H1 (cell line): ENCODE data around the gene LIN28B.

Experiments used
- CBX8 ChIP-seq: fragments of 300-800, 300-1000 bp; sonication (generic); IDR thresholded peaks from 2 replicates; pipeline ENCODE4 v1.7.1; 2016; ENCODE audit warnings: low read depth, low read length, borderline replicate concordance
- EP300 ChIP-seq, 2 experiments: IDR thresholded peaks; 1 replicate in 1 of 2; 2 replicates in 1 of 2; pipeline ENCODE4 v1.6.1; 2011 to 2012; ENCODE audit warnings: low read depth in 2 of 2, low read length in 2 of 2, mild to moderate bottlenecking in 2 of 2, borderline replicate concordance in 1 of 2, inconsistent platforms in 1 of 2, moderate library complexity in 1 of 2
- FOSL1 ChIP-seq: IDR thresholded peaks from 2 replicates; pipeline ENCODE4 v1.6.1; 2011; ENCODE audit warnings: mild to moderate bottlenecking, low read depth, low read length, moderate library complexity; ENCODE audit not compliant: insufficient read depth
- JUN ChIP-seq: IDR thresholded peaks from 2 replicates; pipeline ENCODE4 v1.6.1; 2011; ENCODE audit warnings: low read depth, mild to moderate bottlenecking, improper control_type of control experiment, low read length
- POLR2A ChIP-seq, 2 experiments: IDR thresholded peaks; 1 replicate in 1 of 2; 2 replicates in 1 of 2; pipeline ENCODE4 v1.6.1; 2011; ENCODE audit warnings: low read depth in 2 of 2, low read length in 2 of 2, mild to moderate bottlenecking in 2 of 2; ENCODE audit errors: control extremely low read depth in 1 of 2
- RXRA ChIP-seq: IDR thresholded peaks from 2 replicates; pipeline ENCODE4 v1.6.1; 2011; ENCODE audit warnings: low read depth, mild to moderate bottlenecking, low read length, moderate library complexity; ENCODE audit not compliant: insufficient read depth
- TEAD4 ChIP-seq: IDR thresholded peaks from 2 replicates; pipeline ENCODE4 v1.6.1; 2012; ENCODE audit warnings: low read depth, low read length, inconsistent platforms, mixed read lengths
- TF ChIP-seq, protein P1 (sequence below): IDR thresholded peaks from 2 replicates; pipeline ENCODE4 v1.6.1; 2012; ENCODE audit warnings: inconsistent platforms
- TF ChIP-seq, protein P2 (sequence below), 3 experiments: IDR thresholded peaks; 1 replicate in 2 of 3; 2 replicates in 1 of 3; pipeline versions ENCODE4 v1.5.1 to v1.6.1; 2011; ENCODE audit warnings: low read length in 3 of 3, mild to moderate bottlenecking in 3 of 3, inconsistent platforms in 2 of 3, low read depth in 1 of 3, moderate library complexity in 1 of 3; ENCODE audit not compliant: insufficient read depth in 1 of 3; ENCODE audit errors: control extremely low read depth in 1 of 3
- TF ChIP-seq, protein P3 (sequence below): IDR thresholded peaks from 2 replicates; pipeline ENCODE4 v1.6.1; 2012; ENCODE audit warnings: low read length, inconsistent platforms

DNA sequence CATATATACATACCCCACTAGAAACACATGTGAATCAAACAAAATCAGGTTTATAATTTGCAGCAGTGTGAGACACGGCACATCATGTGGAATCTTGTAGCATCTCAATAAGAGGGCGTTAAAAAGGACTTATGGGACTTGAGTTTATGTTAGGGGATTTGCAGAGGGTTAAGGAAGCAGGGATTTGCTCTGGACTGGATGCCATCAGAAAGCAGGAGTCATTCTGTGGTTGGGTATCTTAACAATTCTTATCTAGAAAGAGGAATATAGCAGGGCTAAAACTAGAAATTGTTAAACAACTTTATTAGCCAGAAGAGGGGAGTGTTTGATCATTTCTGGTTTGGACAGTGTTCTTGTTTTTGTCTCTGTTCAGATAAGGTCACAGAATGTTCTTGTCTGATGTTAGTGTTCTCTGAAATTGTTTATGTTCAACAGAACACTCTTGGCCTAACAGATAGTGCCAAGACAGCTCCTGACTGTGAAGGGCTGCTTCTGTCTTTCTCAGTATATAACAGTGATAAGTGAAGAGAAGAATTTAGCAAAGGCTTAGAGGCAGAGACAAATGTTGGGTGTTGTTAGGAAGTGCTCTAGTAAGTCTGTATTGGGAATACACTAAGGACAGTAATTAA lies 39.2 kb downstream of the LIN28B start:
- TF ChIP-seq, protein P1, sequence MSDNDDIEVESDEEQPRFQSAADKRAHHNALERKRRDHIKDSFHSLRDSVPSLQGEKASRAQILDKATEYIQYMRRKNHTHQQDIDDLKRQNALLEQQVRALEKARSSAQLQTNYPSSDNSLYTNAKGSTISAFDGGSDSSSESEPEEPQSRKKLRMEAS, result no peak
- no peak for TF ChIP-seq POLR2A (IDR thresholded peaks at IDR 0.05; ENCODE audit: control extremely low read depth in 1 of 2, low read depth in 2 of 2, low read length in 2 of 2)
- no peak for TF ChIP-seq RXRA
- TF ChIP-seq, protein P2, sequence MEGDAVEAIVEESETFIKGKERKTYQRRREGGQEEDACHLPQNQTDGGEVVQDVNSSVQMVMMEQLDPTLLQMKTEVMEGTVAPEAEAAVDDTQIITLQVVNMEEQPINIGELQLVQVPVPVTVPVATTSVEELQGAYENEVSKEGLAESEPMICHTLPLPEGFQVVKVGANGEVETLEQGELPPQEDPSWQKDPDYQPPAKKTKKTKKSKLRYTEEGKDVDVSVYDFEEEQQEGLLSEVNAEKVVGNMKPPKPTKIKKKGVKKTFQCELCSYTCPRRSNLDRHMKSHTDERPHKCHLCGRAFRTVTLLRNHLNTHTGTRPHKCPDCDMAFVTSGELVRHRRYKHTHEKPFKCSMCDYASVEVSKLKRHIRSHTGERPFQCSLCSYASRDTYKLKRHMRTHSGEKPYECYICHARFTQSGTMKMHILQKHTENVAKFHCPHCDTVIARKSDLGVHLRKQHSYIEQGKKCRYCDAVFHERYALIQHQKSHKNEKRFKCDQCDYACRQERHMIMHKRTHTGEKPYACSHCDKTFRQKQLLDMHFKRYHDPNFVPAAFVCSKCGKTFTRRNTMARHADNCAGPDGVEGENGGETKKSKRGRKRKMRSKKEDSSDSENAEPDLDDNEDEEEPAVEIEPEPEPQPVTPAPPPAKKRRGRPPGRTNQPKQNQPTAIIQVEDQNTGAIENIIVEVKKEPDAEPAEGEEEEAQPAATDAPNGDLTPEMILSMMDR (IDR thresholded peaks at IDR 0.05; ENCODE audit: control extremely low read depth in 1 of 3, insufficient read depth in 1 of 3, low read depth in 1 of 3, low read length in 3 of 3), result no peak
- no peak for TF ChIP-seq EP300 (IDR thresholded peaks at IDR 0.05; ENCODE audit: borderline replicate concordance in 1 of 2, low read depth in 2 of 2, low read length in 2 of 2)
- TF ChIP-seq JUN, result no peak
- TF ChIP-seq, protein P3, sequence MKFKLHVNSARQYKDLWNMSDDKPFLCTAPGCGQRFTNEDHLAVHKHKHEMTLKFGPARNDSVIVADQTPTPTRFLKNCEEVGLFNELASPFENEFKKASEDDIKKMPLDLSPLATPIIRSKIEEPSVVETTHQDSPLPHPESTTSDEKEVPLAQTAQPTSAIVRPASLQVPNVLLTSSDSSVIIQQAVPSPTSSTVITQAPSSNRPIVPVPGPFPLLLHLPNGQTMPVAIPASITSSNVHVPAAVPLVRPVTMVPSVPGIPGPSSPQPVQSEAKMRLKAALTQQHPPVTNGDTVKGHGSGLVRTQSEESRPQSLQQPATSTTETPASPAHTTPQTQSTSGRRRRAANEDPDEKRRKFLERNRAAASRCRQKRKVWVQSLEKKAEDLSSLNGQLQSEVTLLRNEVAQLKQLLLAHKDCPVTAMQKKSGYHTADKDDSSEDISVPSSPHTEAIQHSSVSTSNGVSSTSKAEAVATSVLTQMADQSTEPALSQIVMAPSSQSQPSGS, result no peak
- no peak for TF ChIP-seq FOSL1
- no peak for TF ChIP-seq CBX8
- TF ChIP-seq TEAD4, result no peak
